Transverse colon (tissue), 4 donors: ENCODE results near the gene FFAR3. TPM values are rescaled to one million over a fixed set of nuclear protein-coding genes. Genes with fewer than 3 reads are reported as not detected.

ENCODE experiments used
- DNase-seq: peaks from one replicate; pipeline ENCODE4 v3.0.0-alpha.2; 2019
- H3K27ac ChIP-seq, 4 donors: fragments of 200-600 bp; sonication (generic); 2 replicates each; pipeline ENCODE4 v1.5.1; 2016 to 2018; ENCODE audit warnings: inconsistent platforms in 4 of 4
- H3K27me3 ChIP-seq: fragments of 200-600 bp; sonication (generic); 2 replicates; pipeline ENCODE4 v1.5.1; 2017; ENCODE audit warnings: inconsistent platforms
- H3K36me3 ChIP-seq, 4 donors: fragments of 200-600 bp; sonication (generic); 2 replicates each; pipeline ENCODE4 v1.5.1; 2017 to 2019; ENCODE audit warnings: inconsistent platforms in 4 of 4
- H3K4me1 ChIP-seq, 4 donors: fragments of 200-600 bp; sonication (generic); 2 replicates each; pipeline ENCODE4 v1.5.1; 2017 to 2020; ENCODE audit warnings: inconsistent platforms in 4 of 4
- H3K4me3 ChIP-seq, 4 donors: fragments of 200-600 bp; sonication (generic); 1 replicate in 1 of 4; 2 replicates in 3 of 4; pipeline versions ENCODE4 v1.5.1 to v1.6.1; 2017 to 2019; ENCODE audit warnings: inconsistent platforms in 4 of 4
- H3K9me3 ChIP-seq, 2 donors: fragments of 200-600 bp; sonication (generic); 2 replicates each; pipeline ENCODE4 v1.5.1; 2017 to 2019; ENCODE audit warnings: inconsistent platforms in 2 of 2
- CTCF ChIP-seq, 5 experiments: fragments of 200-600 bp in 3 of 5; fragments of 450-650 bp in 2 of 5; sonication (generic) in 3 of 5; IDR thresholded peaks; 1 replicate in 2 of 5; 2 replicates in 3 of 5; pipeline ENCODE4 v1.5.1; 2016 to 2017; ENCODE audit warnings: antibody characterized with exemption in 5 of 5, inconsistent platforms in 3 of 5, mild to moderate bottlenecking in 2 of 5, moderate library complexity in 1 of 5
- EP300 ChIP-seq: sonication (generic); formaldehyde crosslinking; IDR thresholded peaks from one replicate; pipeline ENCODE4 v1.6.1; 2017; ENCODE audit warnings: antibody characterized with exemption, low read depth
- POLR2A ChIP-seq: fragments of 450-650 bp; IDR thresholded peaks from one replicate; pipeline ENCODE4 v1.6.1; 2016; ENCODE audit warnings: antibody characterized with exemption, mild to moderate bottlenecking, moderate library complexity
- POLR2AphosphoS5 ChIP-seq, 3 donors: sonication (generic); formaldehyde crosslinking; IDR thresholded peaks; one replicate each; pipeline ENCODE4 v1.6.1; 2016; ENCODE audit warnings: antibody characterized with exemption in 3 of 3
- WGBS, 2 donors: methylation state at CpG; one replicate each; pipeline ENCODE4 v1.1.5; 2018; ENCODE audit warnings: low coverage in 1 of 2; 5-methylcytosine and 5-hydroxymethylcytosine counted together
- in situ Hi-C, 4 donors: fragments of 200-750 bp; cut with MboI; loops; one replicate each; pipeline versions ENCODE4 v1.15.0 to v1.15.1; 2017; ENCODE audit warnings: low sequenced_read_pairs in 3 of 4, low pct_ligation_motif_present in 1 of 4, low pct_unique_long_range_greater_than_20kb in 1 of 4
- intact Hi-C: fragments of 100-400 bp; cut with DNase I; formaldehyde crosslinking; loops from one replicate; pipeline ENCODE4 v1.15.1; 2023; ENCODE audit warnings: low total_unique reads
- total RNA-seq, 4 donors: library from RNA; depleted of rRNA; stranded (reverse); fragments of >200 nt; gene quantifications; one replicate each; pipeline ENCODE4 v1.1.0, GENCODE V29; 2016

The FFAR3 gene
- total RNA-seq, 4 donors from 2014 or later = 0.27 TPM; not detected in 3

GRCh38 chr19:35346193-35347052 lies 11.8 kb upstream of the FFAR3 start:
- intact Hi-C loops (no loop called here), in situ Hi-C loops (loop anchor here in 1 of 4 donors (10.0 kb wide), 1 partner anchor 148 kb away; the partner anchor contains the start of gene KRTDAP)
- no peak overlapping the region for H3K27ac ChIP-seq
- no peaks in the 10 kb centered on the region for H3K4me1 ChIP-seq
- no peak overlapping the region for H3K4me3 ChIP-seq
- H3K9me3 ChIP-seq = no peaks in the 10 kb centered on the region
- 14 to 56% methylated on average over 1 to 28 of the region's 28 CpGs for WGBS, 2 donors
- TF ChIP-seq POLR2AphosphoS5 (IDR thresholded peaks at IDR 0.05) (no peak), POLR2A (no peak), EP300 (no peak), CTCF (IDR thresholded peaks at IDR 0.05) (no peak)
- DNase-seq = peak; percentile 63
- peaks cover 4% of the 10 kb centered on the region for H3K27me3 ChIP-seq
- H3K36me3 ChIP-seq = no peaks in the 10 kb centered on the region

- H3K27ac ChIP-seq = no peak within 1 kb of the TSS
- in situ Hi-C loops (loop anchor here in 1 of 4 donors (10.0 kb wide), 1 partner anchor 147 kb away; the partner anchor contains the start of gene KRTDAP), intact Hi-C loops (no loop called here)
- no peak within 1 kb of the TSS for H3K4me3 ChIP-seq
- H3K4me1 ChIP-seq = no peaks in the 10 kb centered on the region
- H3K27me3 ChIP-seq = peaks cover 4% of the 10 kb centered on the region
- TF ChIP-seq POLR2AphosphoS5 (IDR thresholded peaks at IDR 0.05) = no peak
- TF ChIP-seq EP300 = no peak
- TF ChIP-seq POLR2A = no peak
- TF ChIP-seq CTCF (IDR thresholded peaks at IDR 0.05) = no peak
- peak; percentile 40 for DNase-seq
- H3K9me3 ChIP-seq = no peaks in the 10 kb centered on the region
- no peaks in the 10 kb centered on the region for H3K36me3 ChIP-seq
- WGBS, 2 donors = 65 to 71% methylated on average over 3 to 18 of the region's 18 CpGs
Observed at GRCh38 chr19:35347171-35347929, 10.9 kb upstream of the FFAR3 start, which contains the start of gene FFAR1. Gene FFAR1, plus strand, starts transcription at chr19:35347902. Its CDS starts 3,650 bp downstream, at chr19:35351552.

- no peak overlapping the region for H3K27ac ChIP-seq
- no peaks in the 10 kb centered on the region for H3K4me1 ChIP-seq
- TF ChIP-seq POLR2A = no peak
- TF ChIP-seq POLR2AphosphoS5 (IDR thresholded peaks at IDR 0.05) = no peak
- TF ChIP-seq CTCF (IDR thresholded peaks at IDR 0.05) = no peak
- no peak for TF ChIP-seq EP300
- peaks cover 4% of the 10 kb centered on the region for H3K27me3 ChIP-seq
- no peak overlapping the region for H3K4me3 ChIP-seq
- in situ Hi-C loops (loop anchor here in 1 of 4 donors (10.0 kb wide), 1 partner anchor 147 kb away; the partner anchor contains the start of gene KRTDAP), intact Hi-C loops (no loop called here)
- no peaks in the 10 kb centered on the region for H3K9me3 ChIP-seq
- H3K36me3 ChIP-seq = no peaks in the 10 kb centered on the region
- DNase-seq = no peak
- 68 to 71% methylated on average over 7 of the region's 7 CpGs for WGBS, 2 donors
Observed at GRCh38 chr19:35347930-35348298, 10.3 kb upstream of the FFAR3 start.
